HepG2 (cell line): ENCODE data around the gene GNAS-AS1.

Experiments
- CTCF ChIP-seq: sonication (generic); formaldehyde crosslinking; IDR thresholded peaks from 2 replicates; pipeline ENCODE4 v1.5.0; 2020; ENCODE audit warnings: mild to moderate bottlenecking, missing genetic modification reagents, moderate library complexity
- HCFC1 ChIP-seq: fragments of 150-350 bp; IDR thresholded peaks from 2 replicates; pipeline ENCODE4 v1.6.1; 2014; ENCODE audit warnings: low read depth, low read length
- POLR2AphosphoS5 ChIP-seq: IDR thresholded peaks from 2 replicates; pipeline ENCODE4 v1.6.1; 2012; ENCODE audit warnings: low read depth, low read length
- ZBTB33 ChIP-seq: sonication (generic); formaldehyde crosslinking; IDR thresholded peaks from 2 replicates; pipeline ENCODE4 v1.4.0; 2020; ENCODE audit warnings: missing genetic modification reagents

- TF ChIP-seq CTCF (no peak), ZBTB33 (CRISPR knock-in tag) (no peak), POLR2AphosphoS5 (no peak), HCFC1 (no peak)
Measured at GRCh38 chr20:58810116-58810878, 40.4 kb downstream of the GNAS-AS1 start.
